Measurements from ENCODE around the gene SLC25A21.
"Not testable (repeated sequence)": the region's sequence is repeated elsewhere in the genome, so short reads cannot be mapped to it uniquely, and the experiment has no call there.

SLC25A21 gene

DNA sequence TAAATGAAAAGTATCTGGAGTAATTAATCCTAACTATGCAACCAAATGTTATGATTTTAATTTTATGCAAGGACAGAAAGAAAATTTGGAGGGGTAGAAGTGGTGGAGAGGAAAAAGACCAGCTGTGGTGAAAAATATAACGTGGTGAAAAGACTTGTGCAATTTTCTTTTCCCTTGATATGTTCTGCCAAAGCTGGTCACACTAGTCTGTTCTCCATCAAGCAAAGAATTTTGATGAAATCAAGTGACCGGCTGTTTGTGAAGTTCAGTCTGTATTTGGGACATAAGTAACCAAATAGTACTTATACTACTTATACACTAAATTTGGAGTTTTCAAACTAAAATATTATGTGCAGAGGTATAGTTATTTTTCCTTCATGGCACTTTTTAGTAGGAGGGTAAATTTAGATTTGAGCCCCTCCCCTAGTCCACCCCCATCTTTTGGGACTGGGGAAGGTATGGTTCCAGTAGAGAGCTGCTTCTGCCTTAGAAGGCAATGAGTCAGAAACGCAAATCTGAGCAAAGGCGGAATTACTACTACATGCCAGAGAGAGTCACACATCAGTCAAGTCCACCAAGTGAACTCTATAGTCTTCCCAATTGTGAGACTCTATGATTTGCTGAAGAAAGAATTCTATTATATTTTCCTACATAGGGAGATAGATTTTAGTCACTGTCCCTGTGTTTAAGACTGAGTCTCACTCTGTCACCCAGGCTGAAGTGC is 229.7 kb downstream of the SLC25A21 start:
- no peak for DNase-seq (ENCODE audit: low read depth, low spot score)

DNA sequence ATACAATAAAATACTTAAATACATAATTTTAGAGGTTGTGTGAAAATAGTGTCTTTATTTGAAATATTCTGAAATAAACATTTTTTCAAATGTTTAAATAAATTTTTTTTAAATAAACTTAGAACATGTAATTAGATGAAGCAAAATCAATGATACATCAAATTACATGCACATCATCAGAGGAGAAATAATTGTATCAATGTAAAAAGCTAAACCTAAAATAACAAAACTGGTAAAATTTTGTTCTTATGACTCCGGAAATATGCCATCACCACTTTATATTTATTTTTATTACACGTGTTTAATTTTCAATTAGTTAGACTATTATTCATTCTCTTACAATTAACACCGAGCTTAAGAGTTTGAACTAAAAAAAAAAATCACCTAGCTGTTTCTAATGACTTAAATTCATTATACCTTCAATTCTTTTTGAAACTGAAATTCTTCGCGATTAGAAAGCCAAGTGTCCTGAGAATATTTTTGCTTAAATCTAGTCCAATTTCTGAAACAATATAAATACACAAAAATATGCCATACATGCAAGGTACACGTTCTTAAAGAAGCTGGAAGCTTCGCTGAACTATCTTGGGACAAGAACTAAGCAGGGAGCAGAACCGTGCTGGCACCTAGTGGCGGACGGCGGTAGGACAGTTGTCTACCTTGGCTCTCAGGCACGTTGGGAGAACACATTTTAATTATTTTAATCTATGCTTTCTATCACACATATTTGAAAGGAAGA is 230.5 kb downstream of the SLC25A21 start:
- DNase-seq (ENCODE audit: low read depth, low spot score), result no peak

- DNase-seq (ENCODE audit: low read depth, low spot score), result no peak
Measured at GRCh38 chr14:36940476-36940875, 231.9 kb downstream of the SLC25A21 start.

- DNase-seq (ENCODE audit: low read depth, low spot score), result no peak
Measured at GRCh38 chr14:36939265-36939664, 233.1 kb downstream of the SLC25A21 start.

DNA sequence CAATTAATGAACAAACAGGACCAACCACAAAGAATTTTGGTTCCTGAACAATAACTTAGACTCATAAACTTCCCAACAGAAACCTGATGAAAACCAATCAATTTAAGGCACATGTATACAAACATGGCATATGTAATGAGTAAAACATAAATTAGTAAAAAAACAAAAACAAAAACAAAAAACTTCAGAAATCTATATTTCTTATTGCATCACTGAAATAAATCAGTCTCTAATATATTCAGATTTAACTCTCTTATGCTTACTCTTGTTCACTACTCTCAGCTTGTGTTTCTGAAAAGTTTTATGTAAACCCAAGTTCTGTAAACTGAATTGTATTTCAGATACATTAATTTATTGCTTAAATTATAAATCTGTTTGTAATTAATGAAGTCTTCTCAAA is 233.7 kb downstream of the SLC25A21 start:
- no peak for DNase-seq (ENCODE audit: low read depth, low spot score)

- DNase-seq (ENCODE audit: low read depth, low spot score), result no peak
Measured at GRCh38 chr14:36935976-36936678, 236.3 kb downstream of the SLC25A21 start.

- DNase-seq (ENCODE audit: low read depth, low spot score), result no peak
Measured at GRCh38 chr14:36934304-36934703, 238.1 kb downstream of the SLC25A21 start.

DNA sequence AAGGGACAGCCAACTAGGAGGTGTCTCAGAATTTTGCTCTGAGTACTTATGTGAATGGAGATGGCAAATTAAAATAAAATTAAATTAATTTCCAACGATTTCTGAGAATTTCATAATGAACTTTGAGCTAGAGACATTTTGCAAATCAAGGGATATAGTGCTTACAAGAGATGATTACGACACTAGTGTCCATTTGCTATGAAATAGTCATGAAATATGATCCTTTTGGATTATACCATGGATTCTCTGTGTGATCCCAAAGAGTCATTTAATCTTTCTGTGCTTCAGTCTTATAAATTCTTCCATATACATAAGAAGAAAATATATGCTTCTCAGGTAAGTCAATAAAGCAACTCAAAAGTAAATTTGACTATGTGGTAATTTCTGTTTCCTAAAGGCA is 240.6 kb downstream of the SLC25A21 start:
- DNase-seq (ENCODE audit: low read depth, low spot score), result no peak

DNA sequence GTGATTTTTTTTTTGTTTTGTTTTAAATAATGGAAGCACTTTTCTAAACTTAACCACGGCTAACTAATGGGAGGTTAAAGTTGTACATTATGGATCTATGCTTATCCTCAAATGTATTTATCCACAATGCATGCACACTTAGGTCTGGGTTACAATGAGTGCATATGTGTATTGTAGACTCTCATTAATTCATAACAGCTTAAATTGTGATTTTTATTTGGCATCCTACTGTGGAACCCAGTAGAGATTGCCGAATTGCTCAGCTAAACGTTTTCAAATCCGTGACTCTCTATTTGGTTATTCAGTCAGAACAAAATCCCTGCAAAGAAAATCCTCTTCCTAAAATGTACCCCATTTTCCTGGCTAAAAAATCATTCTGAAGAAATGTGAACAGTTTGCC is 244.0 kb downstream of the SLC25A21 start:
- no peak for DNase-seq (ENCODE audit: low read depth, low spot score)

GRCh38 chr14:36925094-36925493 is 247.3 kb downstream of the SLC25A21 start:
- no peak for DNase-seq (ENCODE audit: low read depth, low spot score)

- DNase-seq (ENCODE audit: low read depth, low spot score), result no peak
Measured at GRCh38 chr14:36916668-36917067, 255.7 kb downstream of the SLC25A21 start.

- DNase-seq (ENCODE audit: low read depth, low spot score), result no peak
Measured at GRCh38 chr14:36915081-36915480, 257.3 kb downstream of the SLC25A21 start.

DNA sequence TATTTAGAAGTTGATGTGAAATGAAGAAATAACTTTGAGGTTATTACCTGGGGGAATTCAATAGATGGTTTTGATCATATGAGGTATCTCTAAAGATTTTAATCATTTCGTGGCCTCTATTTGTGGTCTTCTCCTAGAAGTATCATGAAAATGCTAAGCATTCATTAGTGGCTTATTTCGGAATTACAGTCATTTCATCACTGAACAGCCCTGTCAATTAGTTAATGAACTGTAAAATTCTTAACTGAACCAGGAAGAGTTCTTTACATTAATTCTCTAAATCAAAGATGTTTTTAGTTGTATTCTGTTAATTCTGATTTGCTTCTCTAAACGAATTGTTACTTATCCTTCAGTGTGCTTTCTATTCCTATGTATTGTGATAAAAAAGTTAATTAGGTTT is 261.8 kb downstream of the SLC25A21 start:
- no peak for DNase-seq (ENCODE audit: low read depth, low spot score)

DNA sequence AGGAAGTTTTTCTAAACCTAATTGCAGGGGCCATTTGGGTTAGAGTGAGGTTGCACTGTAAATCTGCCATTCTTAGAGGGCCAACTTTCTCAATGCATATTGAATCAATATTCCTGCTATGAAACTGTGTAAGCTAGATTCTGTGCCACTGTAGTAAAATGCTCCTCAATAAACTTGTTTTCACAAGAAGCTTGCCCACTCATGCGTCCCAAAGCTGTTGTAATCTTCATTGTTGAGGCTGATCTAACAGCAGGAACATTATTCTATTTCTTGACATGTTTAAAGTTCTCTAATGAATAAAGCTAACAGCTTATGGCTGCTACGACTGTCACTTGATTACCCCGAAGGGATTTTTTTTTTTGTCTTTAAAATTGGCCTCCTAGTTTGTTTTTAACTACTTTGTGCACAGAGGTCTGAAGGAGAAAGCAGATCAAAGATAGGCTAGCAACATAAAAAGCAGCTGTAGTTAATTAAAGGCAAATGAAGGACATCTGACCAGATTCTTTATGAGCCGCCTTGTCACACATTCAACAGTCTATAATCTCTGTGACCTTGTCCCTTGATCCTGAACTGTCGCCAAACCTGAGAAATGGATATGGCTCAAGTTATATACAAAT is 267.0 kb downstream of the SLC25A21 start:
- no peak for DNase-seq (ENCODE audit: low read depth, low spot score)

GRCh38 chr14:36901861-36902260 is 270.5 kb downstream of the SLC25A21 start:
- no peak for DNase-seq (ENCODE audit: low read depth, low spot score)

DNA sequence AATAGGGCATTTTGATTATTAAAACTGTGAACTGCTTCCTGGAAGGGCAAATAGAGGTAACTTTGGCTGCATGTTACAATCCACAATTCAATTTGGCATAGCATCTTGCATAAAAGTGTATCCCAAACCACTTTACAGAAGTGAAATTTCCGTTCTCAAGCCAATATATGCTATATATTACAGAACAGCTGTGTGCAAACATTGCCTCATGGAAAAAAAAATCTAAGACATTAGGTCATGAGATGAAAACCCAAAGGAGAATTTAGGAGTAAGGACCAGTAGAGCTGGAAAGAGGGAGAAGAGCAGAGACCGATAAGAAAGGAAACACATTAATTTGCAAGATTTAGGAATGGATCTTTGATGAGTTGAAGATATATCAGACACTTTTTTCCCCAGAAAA is 271.6 kb downstream of the SLC25A21 start:
- DNase-seq (ENCODE audit: low read depth, low spot score), result no peak

DNA sequence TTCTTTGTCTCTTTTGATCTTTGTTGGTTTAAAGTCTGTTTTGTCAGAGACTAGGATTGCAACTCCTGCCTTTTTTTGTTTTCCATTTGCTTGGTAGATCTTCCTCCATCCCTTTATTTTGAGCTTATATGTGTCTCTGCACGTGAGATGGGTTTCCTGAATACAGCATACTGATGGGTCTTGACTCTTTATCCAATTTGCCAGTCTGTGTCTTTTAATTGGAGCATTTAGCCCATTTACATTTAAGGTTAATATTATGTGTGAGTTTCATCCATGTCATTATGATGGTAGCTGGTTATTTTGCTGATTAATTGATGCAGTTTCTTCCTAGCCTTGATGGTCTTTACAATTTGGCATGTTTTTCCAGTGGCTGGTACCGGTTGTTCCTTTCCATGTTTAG is 276.1 kb downstream of the SLC25A21 start:
- not testable (repeated sequence) for DNase-seq (ENCODE audit: low read depth, low spot score)

GRCh38 chr14:36884049-36884448 is 288.4 kb downstream of the SLC25A21 start:
- DNase-seq (ENCODE audit: low read depth, low spot score), result no peak

DNA sequence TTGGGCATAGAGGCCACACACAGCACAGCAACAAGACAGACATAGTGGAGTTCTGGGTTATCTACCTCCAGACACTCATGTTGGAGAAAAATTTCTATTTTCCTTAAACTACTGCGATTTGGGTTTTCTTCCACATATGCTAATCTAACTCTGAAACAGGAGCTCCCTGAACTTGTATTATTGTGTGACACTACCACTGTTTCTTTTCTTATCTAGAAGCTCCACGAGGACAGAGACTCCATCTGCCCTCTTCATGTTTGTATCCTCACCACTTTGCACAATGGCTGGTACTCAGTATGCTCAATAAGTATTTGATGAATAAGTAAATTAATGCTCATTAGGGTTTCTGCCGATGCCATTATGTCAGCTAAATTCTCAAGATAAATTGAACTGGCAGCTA is 292.1 kb downstream of the SLC25A21 start:
- DNase-seq (ENCODE audit: low read depth, low spot score), result no peak

- DNase-seq (ENCODE audit: low read depth, low spot score), result no peak
Measured at GRCh38 chr14:36879558-36879957, 292.8 kb downstream of the SLC25A21 start.

DNA sequence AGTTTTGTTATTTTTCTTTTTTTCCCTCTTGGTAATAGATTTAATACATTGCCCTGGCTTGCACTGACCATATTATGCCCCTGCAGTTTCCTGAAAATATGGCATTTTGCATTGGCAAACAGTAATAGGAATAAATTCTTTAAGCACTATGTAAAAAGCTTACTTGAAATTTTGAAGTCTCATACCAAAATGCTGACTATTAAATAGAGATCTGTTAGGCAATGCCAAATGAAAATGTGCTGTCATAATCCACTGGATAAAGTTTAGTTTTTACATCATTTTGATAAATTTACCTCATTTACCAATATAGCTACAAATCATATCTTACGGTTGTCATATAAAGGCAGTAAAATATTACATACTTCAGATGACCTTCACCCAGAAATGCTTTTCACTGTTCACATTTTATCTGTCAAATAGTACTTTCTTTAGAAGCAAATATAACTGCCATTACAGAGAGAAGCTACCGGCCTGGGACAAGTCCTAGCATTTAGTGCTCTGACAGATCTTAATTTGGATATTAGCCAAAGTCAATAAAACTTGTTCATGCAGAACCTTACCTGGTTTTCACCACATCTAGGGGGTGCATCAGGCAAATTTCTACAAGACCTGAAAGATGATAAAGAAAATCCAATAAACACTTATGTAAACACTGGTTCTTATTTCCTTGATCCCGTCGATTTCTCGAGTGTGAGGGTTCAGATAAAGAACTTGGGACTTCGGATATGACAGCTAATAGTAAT is 297.8 kb downstream of the SLC25A21 start:
- DNase-seq (ENCODE audit: low read depth, low spot score), result no peak

DNA sequence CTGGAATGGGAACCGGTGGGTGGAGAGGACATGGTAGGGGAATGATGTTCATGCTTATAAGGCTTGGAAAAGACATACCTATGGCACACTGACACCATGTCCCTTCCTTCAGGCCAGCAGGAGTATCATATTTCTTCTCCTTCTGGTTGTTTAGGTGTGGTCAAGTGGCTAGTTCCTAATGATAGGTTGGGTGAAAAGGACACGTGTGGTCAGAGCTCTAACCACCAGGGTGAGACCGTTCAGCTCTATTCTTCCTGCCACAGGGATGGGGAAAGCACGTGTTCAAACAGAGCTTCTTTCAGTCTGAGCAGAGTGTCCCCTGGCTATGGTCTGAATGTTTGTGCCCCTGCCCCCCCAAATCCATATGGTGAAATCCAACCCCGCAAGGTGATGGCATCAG is 301.6 kb downstream of the SLC25A21 start:
- no peak for DNase-seq (ENCODE audit: low read depth, low spot score)

Data from activated CD4-positive, CD25-positive, alpha-beta regulatory T cell treated with anti-CD3 and anti-CD28 coated beads, Interleukin-2, amount 50 U/mL, for 16 hours (primary cell).